Measurements from ENCODE around the gene DNMBP.
"Not testable (repeated sequence)": the region's sequence is repeated elsewhere in the genome, so short reads cannot be mapped to it uniquely, and the experiment has no call there.

DNMBP gene

GRCh38 chr10:99946051-99946450 lies 63.7 kb downstream of the DNMBP start:
- not testable (repeated sequence) for DNase-seq (ENCODE audit: low read depth)

DNA sequence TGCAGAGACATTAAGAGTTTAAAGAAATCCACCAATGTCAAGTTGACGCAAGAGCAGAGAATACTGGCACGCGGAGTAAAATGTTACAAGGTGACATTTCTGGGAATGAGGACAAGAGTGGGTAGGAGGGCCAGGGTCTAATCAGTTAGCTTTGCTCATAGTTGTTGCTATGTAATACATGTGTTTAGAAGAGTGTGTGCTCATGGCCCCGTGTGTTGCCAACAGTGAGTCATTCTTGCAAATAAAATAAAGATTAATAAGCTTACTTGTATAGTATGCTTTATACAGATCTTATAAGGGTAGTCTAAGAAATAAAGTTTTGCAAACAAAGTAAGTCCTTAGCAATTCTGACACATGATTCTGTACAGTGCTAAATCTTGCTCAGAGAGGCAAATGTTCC lies 64.5 kb downstream of the DNMBP start:
- peak; percentile 86 for DNase-seq (ENCODE audit: low read depth)

GRCh38 chr10:99944860-99945259 lies 64.9 kb downstream of the DNMBP start:
- DNase-seq (ENCODE audit: low read depth), result no peak

DNA sequence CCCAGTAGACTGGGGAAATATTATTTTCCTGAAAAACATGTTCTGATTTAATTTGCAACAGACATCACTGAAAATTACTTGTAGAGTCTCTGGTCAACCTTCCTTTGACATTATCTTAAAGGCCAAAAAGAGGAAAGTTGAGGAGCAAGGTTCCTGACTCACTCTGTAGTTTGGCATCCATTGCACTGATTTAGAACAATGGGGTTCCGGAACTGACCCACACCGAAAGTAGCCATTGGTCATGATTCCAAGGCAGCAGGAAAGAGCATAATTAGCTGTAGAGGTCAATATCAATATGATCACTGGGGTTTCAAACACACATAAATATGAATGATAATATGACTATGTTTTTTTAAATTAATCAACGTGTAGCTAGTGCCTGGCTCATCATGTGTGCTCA lies 65.8 kb downstream of the DNMBP start:
- DNase-seq (ENCODE audit: low read depth), result no peak

- peak; percentile 76 for DNase-seq (ENCODE audit: low read depth)
Observed at GRCh38 chr10:99941942-99942820, 67.6 kb downstream of the DNMBP start.

DNA sequence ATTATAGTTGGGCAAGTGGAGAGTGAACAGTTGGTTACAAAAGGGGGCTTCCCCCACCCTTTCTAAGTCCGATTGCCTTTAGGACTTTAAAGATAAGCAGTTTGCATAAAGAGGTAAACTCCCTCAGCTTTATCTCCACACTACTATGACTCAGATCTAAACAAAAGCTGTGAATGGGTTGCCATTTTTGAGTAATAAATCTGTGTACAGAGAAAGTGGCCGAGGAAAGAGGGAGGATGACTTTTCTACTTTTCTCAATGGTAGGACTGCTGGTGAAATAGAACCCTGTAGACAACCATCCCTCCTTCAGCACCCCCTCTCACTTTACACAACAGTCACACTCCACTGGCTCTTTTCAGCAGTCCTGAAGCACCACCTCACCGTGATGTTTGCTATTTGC lies 71.2 kb downstream of the DNMBP start:
- DNase-seq (ENCODE audit: low read depth), result peak; percentile 88

DNA sequence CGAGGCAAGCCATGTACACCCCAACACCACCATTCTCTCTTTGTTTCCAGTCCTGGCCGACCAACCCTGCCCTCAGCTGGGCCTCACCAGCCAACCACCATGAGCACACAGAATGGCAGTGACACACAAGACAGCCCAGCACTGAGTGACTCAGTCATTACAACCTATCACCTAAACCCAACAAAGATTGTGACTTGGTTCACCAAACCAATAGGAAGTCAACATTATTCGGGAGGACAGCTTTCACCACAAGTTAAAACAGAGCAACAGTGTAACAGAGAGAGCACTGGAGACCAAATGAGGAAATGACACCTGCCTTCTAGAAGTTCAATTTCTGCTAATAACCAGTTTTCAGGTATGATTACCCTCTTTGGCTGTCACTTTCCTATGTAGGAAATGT lies 72.1 kb downstream of the DNMBP start:
- DNase-seq (ENCODE audit: low read depth), result no peak

GRCh38 chr10:99932203-99932957 lies 77.4 kb downstream of the DNMBP start:
- not testable (repeated sequence) for DNase-seq (ENCODE audit: low read depth)

GRCh38 chr10:99930731-99931550 lies 78.8 kb downstream of the DNMBP start:
- peak; percentile 73 for DNase-seq (ENCODE audit: low read depth)

- no peak for DNase-seq (ENCODE audit: low read depth)
Observed at GRCh38 chr10:99929360-99929759, 80.4 kb downstream of the DNMBP start.

GRCh38 chr10:99927721-99928280 lies 81.9 kb downstream of the DNMBP start:
- DNase-seq (ENCODE audit: low read depth), result no peak

- peak; percentile 65 for DNase-seq (ENCODE audit: low read depth)
Observed at GRCh38 chr10:99926925-99927720, 82.6 kb downstream of the DNMBP start.

GRCh38 chr10:99924451-99925255 lies 85.1 kb downstream of the DNMBP start:
- no peak for DNase-seq (ENCODE audit: low read depth)

DNA sequence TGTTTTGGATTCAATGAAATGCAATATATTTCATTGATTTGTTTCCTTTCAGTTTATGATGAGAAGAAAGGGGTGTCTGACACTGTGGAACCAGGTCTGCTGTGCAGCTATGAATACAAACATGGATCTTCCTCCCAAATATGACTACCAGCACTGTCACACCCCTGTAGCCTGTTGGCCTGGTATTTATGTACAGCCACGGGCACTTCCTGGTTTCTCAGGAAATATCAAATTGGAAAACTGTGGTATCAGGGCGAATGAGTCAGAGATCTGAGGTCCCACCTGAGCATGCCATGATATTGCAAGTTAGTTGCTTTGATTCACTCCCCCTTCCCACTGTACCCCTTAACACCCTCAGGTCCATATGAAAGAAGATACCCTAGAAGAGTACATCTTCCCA lies 87.8 kb downstream of the DNMBP start:
- DNase-seq (ENCODE audit: low read depth), result no peak

GRCh38 chr10:99920901-99921300 lies 88.8 kb downstream of the DNMBP start:
- DNase-seq (ENCODE audit: low read depth), result peak; percentile 76

- no peak for DNase-seq (ENCODE audit: low read depth)
Observed at GRCh38 chr10:99920486-99920885, 89.3 kb downstream of the DNMBP start.

DNA sequence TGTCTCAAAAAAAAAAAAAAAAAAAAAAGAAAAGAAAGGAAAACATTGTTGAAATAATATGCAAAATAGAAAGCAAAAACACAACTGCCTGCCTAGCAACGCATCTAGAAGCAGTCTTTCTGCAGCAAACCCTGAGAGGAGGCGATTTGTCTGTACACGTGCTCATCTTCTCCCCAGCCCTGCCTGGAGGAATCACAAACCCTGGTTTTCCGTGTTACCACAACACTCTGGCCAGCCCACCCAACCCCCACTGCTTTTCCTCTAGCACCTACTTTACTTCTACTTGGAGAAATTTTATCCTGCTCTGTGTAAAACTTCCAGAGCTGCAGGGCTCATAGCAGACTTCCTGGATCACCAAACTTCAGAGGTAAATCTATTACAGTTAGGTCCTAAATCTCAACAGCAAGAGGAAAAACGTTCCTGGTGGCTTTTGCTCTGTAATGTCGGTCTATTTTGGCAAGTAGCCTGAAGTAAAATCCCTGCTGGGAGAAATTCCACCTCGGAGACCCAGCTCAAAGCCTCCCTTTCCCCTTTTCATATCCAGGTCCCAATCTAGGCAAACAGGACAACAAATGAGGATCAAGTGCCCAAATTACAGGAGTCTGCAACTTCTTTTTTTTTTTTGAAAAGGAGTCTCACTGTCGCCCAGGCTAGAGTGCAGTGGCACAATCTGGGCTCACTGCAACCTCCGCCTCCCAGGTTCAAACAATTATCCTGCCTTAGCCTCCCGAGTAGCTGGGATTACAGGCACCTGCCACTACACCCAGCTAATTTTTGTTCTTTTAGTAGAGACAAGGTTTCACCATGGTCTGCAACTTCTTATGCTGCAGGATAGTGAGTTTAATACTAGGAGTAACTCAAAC lies 91.6 kb downstream of the DNMBP start:
- peak; percentile 80 for DNase-seq (ENCODE audit: low read depth)

GRCh38 chr10:99916776-99917175 lies 93.0 kb downstream of the DNMBP start:
- no peak for DNase-seq (ENCODE audit: low read depth)

- no peak for DNase-seq (ENCODE audit: low read depth)
Observed at GRCh38 chr10:99915414-99915813, 94.3 kb downstream of the DNMBP start.

Measured in amniotic epithelial cell (primary cell).